Bronchial epithelial cell (primary cell): ENCODE results near the gene CSTB. TPM values are rescaled to one million over a fixed set of nuclear protein-coding genes. Genes with fewer than 3 reads are reported as not detected.
"Not testable (repeated sequence)": the region's sequence is repeated elsewhere in the genome, so short reads cannot be mapped to it uniquely, and the experiment has no call there.

Experiments used
- DNase-seq: peaks from one replicate; pipeline ENCODE4 v3.0.0-alpha.2; 2010; ENCODE audit warnings: low read depth
- FAIRE-seq: peaks from 2 replicates; lab custom pipeline; 2011; peaks lifted over from hg19 to GRCh38; lab: Jason Lieb, UNC
- H3K27me3 ChIP-seq: 2 replicates; pipeline ENCODE4 v1.5.1; 2011; ENCODE audit warnings: low read length; ENCODE audit not compliant: control insufficient read depth, insufficient read depth
- H3K36me3 ChIP-seq: 2 replicates; pipeline ENCODE4 v1.5.1; 2011; ENCODE audit warnings: low read length; ENCODE audit not compliant: control insufficient read depth, insufficient read depth
- H3K4me3 ChIP-seq: 2 replicates; pipeline ENCODE4 v1.5.1; 2011; ENCODE audit warnings: mild to moderate bottlenecking, low read depth, low read length, control low read depth
- total RNA-seq: library from RNA; depleted of rRNA; stranded (reverse); fragments of >200 nt; gene quantifications from 2 replicates; pipeline ENCODE4 v1.2.1, GENCODE V29; 2014
- TF ChIP-seq, protein P1 (sequence below): IDR thresholded peaks from 2 replicates; pipeline ENCODE4 v1.5.1; 2011; ENCODE audit warnings: mild to moderate bottlenecking, moderate library complexity, low read length, control low read depth, inconsistent platforms; ENCODE audit not compliant: insufficient read depth, severe bottlenecking

Gene CSTB
- 31.3 and 139 TPM in 2 replicates for total RNA-seq

DNA sequence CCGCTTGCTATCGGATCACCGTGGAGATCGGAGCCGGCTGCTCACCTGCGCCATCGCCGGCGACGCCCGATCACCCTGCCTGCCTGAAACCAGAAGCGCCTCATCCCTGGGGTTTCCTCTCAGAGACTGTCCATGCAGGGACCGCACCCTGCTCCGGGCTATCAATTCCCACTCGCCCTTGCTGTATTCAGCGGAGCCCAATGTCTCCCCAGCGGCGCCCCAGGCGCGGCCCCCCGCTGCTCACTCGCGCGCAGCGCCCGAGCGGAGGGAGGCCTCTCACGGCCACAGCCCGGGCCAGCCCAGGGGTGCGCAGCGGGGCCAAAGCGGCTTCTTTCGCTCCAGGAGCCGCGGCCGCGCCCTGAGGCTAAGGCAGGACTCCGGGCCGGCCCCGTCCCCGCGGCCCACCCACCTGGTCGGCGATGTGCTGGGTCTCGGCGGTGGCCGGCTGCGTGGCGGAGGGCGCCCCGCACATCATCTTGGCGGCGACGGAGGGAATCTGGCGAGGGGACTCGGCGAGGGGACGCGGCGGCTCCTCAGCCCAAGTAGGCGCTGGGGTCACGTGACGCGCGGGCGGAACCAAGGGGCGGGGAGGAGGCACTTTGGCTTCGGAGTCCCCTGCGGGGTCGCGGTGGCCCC is at the start of gene CSTB:
Gene CSTB, minus strand, starts transcription at position 514 of the 636 bp plus-strand sequence. Its CDS starts 39 bp downstream, at position 475.
- Histone ChIP-seq H3K4me3 (peak within 1 kb of the TSS; percentile 88), H3K27me3 (no peaks in the 10 kb centered on the region), H3K36me3 (peaks cover 11% of the 10 kb centered on the region)
- FAIRE-seq (no peak), DNase-seq (no peak)
- TF ChIP-seq, protein P1, sequence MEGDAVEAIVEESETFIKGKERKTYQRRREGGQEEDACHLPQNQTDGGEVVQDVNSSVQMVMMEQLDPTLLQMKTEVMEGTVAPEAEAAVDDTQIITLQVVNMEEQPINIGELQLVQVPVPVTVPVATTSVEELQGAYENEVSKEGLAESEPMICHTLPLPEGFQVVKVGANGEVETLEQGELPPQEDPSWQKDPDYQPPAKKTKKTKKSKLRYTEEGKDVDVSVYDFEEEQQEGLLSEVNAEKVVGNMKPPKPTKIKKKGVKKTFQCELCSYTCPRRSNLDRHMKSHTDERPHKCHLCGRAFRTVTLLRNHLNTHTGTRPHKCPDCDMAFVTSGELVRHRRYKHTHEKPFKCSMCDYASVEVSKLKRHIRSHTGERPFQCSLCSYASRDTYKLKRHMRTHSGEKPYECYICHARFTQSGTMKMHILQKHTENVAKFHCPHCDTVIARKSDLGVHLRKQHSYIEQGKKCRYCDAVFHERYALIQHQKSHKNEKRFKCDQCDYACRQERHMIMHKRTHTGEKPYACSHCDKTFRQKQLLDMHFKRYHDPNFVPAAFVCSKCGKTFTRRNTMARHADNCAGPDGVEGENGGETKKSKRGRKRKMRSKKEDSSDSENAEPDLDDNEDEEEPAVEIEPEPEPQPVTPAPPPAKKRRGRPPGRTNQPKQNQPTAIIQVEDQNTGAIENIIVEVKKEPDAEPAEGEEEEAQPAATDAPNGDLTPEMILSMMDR = peak; percentile 16

- TF ChIP-seq, protein P1 = no peak
- Histone ChIP-seq H3K4me3 (no peak overlapping the region), H3K36me3 (no peaks in the 10 kb centered on the region), H3K27me3 (peaks cover 4% of the 10 kb centered on the region)
- DNase-seq (no peak), FAIRE-seq (peak; percentile 89)
These were observed 49.3 kb upstream of the CSTB start for GRCh38 chr21:43825242-43825935.

DNA sequence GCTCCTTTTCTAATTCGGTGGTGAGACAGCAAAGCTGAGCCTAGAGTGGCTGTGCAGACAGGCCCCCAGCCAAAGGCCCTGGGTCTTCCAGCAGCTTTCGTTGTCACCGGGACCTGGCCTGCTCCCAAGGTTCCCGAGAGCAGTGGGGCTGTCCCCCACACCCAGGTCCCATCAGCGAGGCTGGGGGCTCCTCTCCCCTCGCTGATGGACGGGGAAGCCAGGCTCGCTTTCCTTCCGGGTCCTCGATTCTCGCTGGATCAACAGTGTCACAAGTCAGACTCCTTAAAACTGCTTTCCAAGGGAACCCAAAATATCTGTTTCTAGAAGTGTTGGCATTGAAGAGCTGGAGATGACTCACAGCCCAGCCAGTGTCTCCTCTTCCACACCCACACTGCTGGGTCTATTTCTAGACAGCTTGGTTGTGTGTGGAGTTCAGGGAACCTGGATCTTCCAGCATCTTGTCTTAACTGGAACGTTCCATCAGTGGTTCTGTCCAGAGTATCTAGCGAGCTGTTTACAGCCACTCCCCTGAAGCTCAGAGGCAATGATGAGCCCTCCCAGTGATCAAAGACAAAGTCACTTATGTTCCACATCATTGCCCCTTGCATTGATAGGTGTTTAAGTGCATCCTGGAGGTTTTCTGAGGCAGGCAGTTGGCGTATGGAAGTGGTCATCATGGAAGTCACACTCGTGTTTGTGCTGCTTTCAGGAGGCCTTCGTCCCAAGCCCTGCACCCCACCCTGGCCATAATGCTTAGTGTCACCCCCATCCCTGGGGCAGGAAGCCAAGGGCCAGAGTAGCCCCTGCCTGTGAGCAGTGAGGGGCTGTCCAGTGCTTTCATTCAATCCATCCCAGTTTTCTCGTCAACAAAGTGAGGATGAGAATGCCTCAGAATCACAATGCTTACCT is 48.5 kb upstream of the CSTB start:
- DNase-seq (peak; percentile 23), FAIRE-seq (peak; percentile 81)
- Histone ChIP-seq H3K36me3 (no peaks in the 10 kb centered on the region), H3K4me3 (no peak overlapping the region), H3K27me3 (peaks cover 4% of the 10 kb centered on the region)
- TF ChIP-seq, protein P1 = no peak

GRCh38 chr21:43822741-43823140 is 46.6 kb upstream of the CSTB start:
- not testable (repeated sequence) for H3K4me3 ChIP-seq, FAIRE-seq, H3K27me3 ChIP-seq, H3K36me3 ChIP-seq, DNase-seq

DNA sequence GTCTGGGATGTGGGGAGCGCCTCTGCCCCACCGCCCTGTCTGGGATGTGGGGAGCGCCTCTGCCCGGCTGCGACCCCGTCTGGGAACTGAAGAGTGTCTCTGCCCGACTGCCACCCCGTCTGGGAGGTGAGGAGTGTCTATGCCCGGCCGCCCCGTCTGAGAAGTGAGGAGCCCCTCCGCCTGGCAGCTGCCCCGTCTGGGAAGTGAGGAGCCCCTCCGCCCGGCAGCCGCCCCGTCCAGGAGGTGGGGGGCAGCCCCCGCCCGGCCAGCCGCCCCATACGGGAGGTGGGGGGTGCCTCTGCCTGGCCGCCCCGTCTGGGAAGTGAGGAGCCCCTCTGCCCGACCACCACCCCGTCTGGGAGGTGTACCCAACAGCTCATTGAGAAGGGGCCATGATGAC is 46.1 kb upstream of the CSTB start:
- not testable (repeated sequence) for H3K27me3 ChIP-seq, DNase-seq, H3K36me3 ChIP-seq, H3K4me3 ChIP-seq, FAIRE-seq

- FAIRE-seq (no peak), DNase-seq (no peak)
- TF ChIP-seq, protein P1 = no peak
- Histone ChIP-seq H3K4me3 (no peak overlapping the region), H3K27me3 (no peaks in the 10 kb centered on the region), H3K36me3 (no peaks in the 10 kb centered on the region)
These were observed 44.4 kb upstream of the CSTB start for GRCh38 chr21:43820466-43820865.
